ENCODE measurements around the gene CYP26B1. TPM values are rescaled to one million over a fixed set of nuclear protein-coding genes. Genes with fewer than 3 reads are reported as not detected.

CYP26B1 gene
- total RNA-seq, 4 donors from 2014 or later = 1.5 to 5.2 (median 2.4) TPM; not detected in 1

GRCh38 chr2:72133721-72134407 lies 13.8 kb downstream of the CYP26B1 start:
- WGBS, 2 donors (ENCODE audit: low coverage in 1 of 2) = 82% methylated on average over 11 of the region's 11 CpGs; no CpG with 5 or more reads in 1 of the 2 donors
- no peaks in the 10 kb centered on the region for H3K36me3 ChIP-seq
- DNase-seq = no peak
- intact Hi-C loops (cut with DNase I; ENCODE audit: low total_unique reads) = no loop called here
- no peaks in the 10 kb centered on the region for H3K9me3 ChIP-seq
- H3K27ac ChIP-seq = no peak overlapping the region
- H3K27me3 ChIP-seq = no peaks in the 10 kb centered on the region
- TF ChIP-seq POLR2AphosphoS5 (IDR thresholded peaks at IDR 0.05) = no peak
- no peak for TF ChIP-seq POLR2A (IDR thresholded peaks at IDR 0.05)
- TF ChIP-seq EP300 (IDR thresholded peaks at IDR 0.05; ENCODE audit: low read depth) = no peak
- no peak for TF ChIP-seq CTCF (IDR thresholded peaks at IDR 0.05)
- peaks cover 12 to 14% (median 14%) of the 10 kb centered on the region in 4 donors for H3K4me1 ChIP-seq
- in situ Hi-C loops (cut with MboI; ENCODE audit: low pct_ligation_motif_present in 1 of 4, low pct_unique_long_range_greater_than_20kb in 1 of 4, low sequenced_read_pairs in 3 of 4) = loop anchor here in 3 of 4 donors (25.0 kb wide), 3 partner anchors 322 to 603 kb away; no protein-coding TSS in a partner anchor
- H3K4me3 ChIP-seq = no peak overlapping the region

GRCh38 chr2:72132981-72133720 lies 14.5 kb downstream of the CYP26B1 start:
- 94% methylated on average over 19 of the region's 29 CpGs; no CpG with 5 or more reads in 1 of the 2 donors for WGBS, 2 donors (ENCODE audit: low coverage in 1 of 2)
- no peak for TF ChIP-seq POLR2AphosphoS5 (IDR thresholded peaks at IDR 0.05)
- no peak for TF ChIP-seq EP300 (IDR thresholded peaks at IDR 0.05; ENCODE audit: low read depth)
- no peak for DNase-seq

GRCh38 chr2:72131916-72132841 lies 15.5 kb downstream of the CYP26B1 start:
- WGBS, 2 donors (ENCODE audit: low coverage in 1 of 2) = 87% methylated on average over 37 of the region's 37 CpGs; no CpG with 5 or more reads in 1 of the 2 donors
- H3K36me3 ChIP-seq = no peaks in the 10 kb centered on the region
- H3K4me1 ChIP-seq = no peaks in the 10 kb centered on the region
- H3K27me3 ChIP-seq = no peaks in the 10 kb centered on the region
- in situ Hi-C loops (cut with MboI; ENCODE audit: low pct_ligation_motif_present in 1 of 4, low pct_unique_long_range_greater_than_20kb in 1 of 4, low sequenced_read_pairs in 3 of 4) = loop anchor here in 3 of 4 donors (25.0 kb wide), 3 partner anchors 320 to 605 kb away; no protein-coding TSS in a partner anchor
- H3K27ac ChIP-seq = no peak overlapping the region
- no peaks in the 10 kb centered on the region for H3K9me3 ChIP-seq
- DNase-seq = no peak
- no peak overlapping the region for H3K4me3 ChIP-seq
- intact Hi-C loops (cut with DNase I; ENCODE audit: low total_unique reads) = no loop called here
- no peak for TF ChIP-seq CTCF (IDR thresholded peaks at IDR 0.05)
- TF ChIP-seq EP300 (IDR thresholded peaks at IDR 0.05; ENCODE audit: low read depth) = no peak
- no peak for TF ChIP-seq POLR2AphosphoS5 (IDR thresholded peaks at IDR 0.05)
- no peak for TF ChIP-seq POLR2A (IDR thresholded peaks at IDR 0.05)

More at GRCh38 chr2:72132981-72133720, 14.5 kb downstream of the CYP26B1 start:
- Histone ChIP-seq H3K27ac (no peak overlapping the region), H3K4me1 (peaks cover 5 to 7% (median 7%) of the 10 kb centered on the region in 4 donors), H3K9me3 (no peaks in the 10 kb centered on the region), H3K4me3 (no peak overlapping the region), H3K36me3 (no peaks in the 10 kb centered on the region), H3K27me3 (no peaks in the 10 kb centered on the region)
- in situ Hi-C loops (cut with MboI; ENCODE audit: low pct_ligation_motif_present in 1 of 4, low pct_unique_long_range_greater_than_20kb in 1 of 4, low sequenced_read_pairs in 3 of 4) = loop anchor here in 3 of 4 donors (25.0 kb wide), 3 partner anchors 321 to 604 kb away; no protein-coding TSS in a partner anchor
- intact Hi-C loops (cut with DNase I; ENCODE audit: low total_unique reads) = no loop called here

GRCh38 chr2:72131371-72131891 lies 16.2 kb downstream of the CYP26B1 start:
- H3K36me3 ChIP-seq = no peaks in the 10 kb centered on the region
- intact Hi-C loops (cut with DNase I; ENCODE audit: low total_unique reads) (no loop called here), in situ Hi-C loops (cut with MboI; ENCODE audit: low pct_ligation_motif_present in 1 of 4, low pct_unique_long_range_greater_than_20kb in 1 of 4, low sequenced_read_pairs in 3 of 4) (loop anchor here in 3 of 4 donors (25.0 kb wide), 3 partner anchors 319 to 606 kb away; no protein-coding TSS in a partner anchor)
- H3K27me3 ChIP-seq = no peaks in the 10 kb centered on the region
- H3K9me3 ChIP-seq = no peaks in the 10 kb centered on the region
- DNase-seq = no peak
- H3K27ac ChIP-seq = no peak overlapping the region
- TF ChIP-seq EP300 (IDR thresholded peaks at IDR 0.05; ENCODE audit: low read depth) (no peak), POLR2A (IDR thresholded peaks at IDR 0.05) (no peak), CTCF (IDR thresholded peaks at IDR 0.05) (no peak), POLR2AphosphoS5 (IDR thresholded peaks at IDR 0.05) (no peak)
- WGBS, 2 donors (ENCODE audit: low coverage in 1 of 2) = 86 to 97% methylated on average over 7 to 16 of the region's 16 CpGs
- H3K4me1 ChIP-seq = no peaks in the 10 kb centered on the region
- H3K4me3 ChIP-seq = no peak overlapping the region
